ENCODE results near the gene TBPL1.

DNA sequence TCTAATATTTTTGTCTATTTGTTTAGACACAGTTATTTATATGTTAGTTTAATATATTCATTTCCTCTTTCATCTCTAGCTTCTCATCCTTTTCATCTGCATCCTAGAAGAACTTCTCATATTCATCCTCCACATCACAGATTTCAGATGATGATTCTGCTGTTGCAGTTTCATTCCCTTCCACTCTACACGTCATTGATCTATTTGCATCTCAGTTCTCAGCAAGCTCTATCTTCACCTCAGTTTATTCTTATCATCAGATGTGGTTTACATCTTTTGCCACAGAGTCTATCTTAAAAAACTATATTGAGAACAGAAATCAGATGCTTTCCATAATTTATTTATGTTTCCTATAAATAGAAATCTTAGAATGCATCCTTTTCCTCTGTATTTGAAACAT lies 86.1 kb downstream of the TBPL1 start:
- TF ChIP-seq, protein P1, sequence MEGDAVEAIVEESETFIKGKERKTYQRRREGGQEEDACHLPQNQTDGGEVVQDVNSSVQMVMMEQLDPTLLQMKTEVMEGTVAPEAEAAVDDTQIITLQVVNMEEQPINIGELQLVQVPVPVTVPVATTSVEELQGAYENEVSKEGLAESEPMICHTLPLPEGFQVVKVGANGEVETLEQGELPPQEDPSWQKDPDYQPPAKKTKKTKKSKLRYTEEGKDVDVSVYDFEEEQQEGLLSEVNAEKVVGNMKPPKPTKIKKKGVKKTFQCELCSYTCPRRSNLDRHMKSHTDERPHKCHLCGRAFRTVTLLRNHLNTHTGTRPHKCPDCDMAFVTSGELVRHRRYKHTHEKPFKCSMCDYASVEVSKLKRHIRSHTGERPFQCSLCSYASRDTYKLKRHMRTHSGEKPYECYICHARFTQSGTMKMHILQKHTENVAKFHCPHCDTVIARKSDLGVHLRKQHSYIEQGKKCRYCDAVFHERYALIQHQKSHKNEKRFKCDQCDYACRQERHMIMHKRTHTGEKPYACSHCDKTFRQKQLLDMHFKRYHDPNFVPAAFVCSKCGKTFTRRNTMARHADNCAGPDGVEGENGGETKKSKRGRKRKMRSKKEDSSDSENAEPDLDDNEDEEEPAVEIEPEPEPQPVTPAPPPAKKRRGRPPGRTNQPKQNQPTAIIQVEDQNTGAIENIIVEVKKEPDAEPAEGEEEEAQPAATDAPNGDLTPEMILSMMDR (IDR thresholded peaks at IDR 0.05) = no peak
- no peak for TF ChIP-seq POLR2A (IDR thresholded peaks at IDR 0.05)

All from adrenal gland (tissue), 5 donors.